ENCODE data around the gene RNU1-3.

RNU1-3 gene

DNA sequence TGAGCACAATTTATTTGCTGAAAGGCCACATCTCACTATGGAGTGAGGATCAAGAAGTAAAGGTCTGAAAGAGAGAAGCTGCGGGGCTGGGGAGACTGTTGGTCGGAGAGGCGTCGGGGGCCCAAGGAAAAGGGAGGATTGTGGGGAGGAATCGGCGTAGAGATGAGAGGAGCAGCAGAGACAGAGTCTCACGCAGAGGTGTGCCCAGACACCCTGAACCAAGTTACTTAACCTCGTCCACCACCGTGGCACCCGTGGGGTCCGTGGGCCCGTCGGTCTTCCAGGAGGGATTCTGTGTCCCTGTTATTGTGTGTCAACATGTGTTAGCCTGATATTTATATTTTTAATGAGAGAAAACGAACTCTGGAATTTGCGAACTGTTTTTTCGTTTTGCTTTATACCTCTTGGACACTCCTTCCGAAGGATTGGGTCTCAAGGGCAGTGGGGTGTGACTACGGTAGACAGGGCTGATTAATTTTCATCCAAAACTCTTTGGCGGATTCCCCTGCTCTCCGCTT is 49.6 kb downstream of the RNU1-3 start:
- H3K4me3 ChIP-seq (ENCODE audit: insufficient read depth, low read depth, low read length, poor library complexity, severe bottlenecking), result no peak overlapping the region
- H3K27me3 ChIP-seq (replicated peaks; ENCODE audit: control insufficient read depth, insufficient read depth, low read length, poor library complexity, severe bottlenecking), result no peaks in the 10 kb centered on the region
- no peak for DNase-seq
- no peak overlapping the region for H3K27ac ChIP-seq (ENCODE audit: insufficient read depth, low read length, poor library complexity, severe bottlenecking)
- no peaks in the 10 kb centered on the region for H3K9me3 ChIP-seq (ENCODE audit: control insufficient read depth, low read length)
- peaks cover 4% of the 10 kb centered on the region for H3K36me3 ChIP-seq (ENCODE audit: control insufficient read depth, insufficient read depth, low read length)
- peaks cover 17% of the 10 kb centered on the region for H3K4me1 ChIP-seq (ENCODE audit: control insufficient read depth, insufficient read depth, low read length, poor library complexity, severe bottlenecking)

Measured in effector memory CD4-positive, alpha-beta T cell (primary cell).